Measurements from ENCODE around the gene KCTD16.
A peak's percentile ranks its signal among the peaks of the same experiment; 100 is the strongest.

Gene KCTD16

DNA sequence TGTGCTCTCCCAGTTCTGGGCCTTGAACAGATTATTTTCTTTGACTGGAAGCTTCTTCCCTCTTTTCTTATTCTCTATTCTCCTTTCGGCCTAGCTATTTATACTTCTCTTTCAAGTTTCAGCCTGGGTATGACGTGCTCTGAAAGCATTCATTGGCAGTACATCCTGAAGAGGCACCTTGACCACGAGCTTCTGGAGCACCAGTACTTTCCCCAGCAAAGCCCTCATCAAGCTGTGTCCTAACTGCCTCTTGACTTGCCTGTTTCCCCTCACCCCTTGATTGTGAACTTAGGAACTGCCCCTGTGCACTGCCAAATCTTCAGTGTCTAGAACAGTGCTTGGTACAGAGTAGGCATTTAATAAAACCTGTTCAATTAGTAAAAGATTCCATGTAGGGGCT is 154.9 kb downstream of the KCTD16 start:
- Histone ChIP-seq H3K27me3 (ENCODE audit: control insufficient read depth, insufficient read depth, low read length) (no peaks in the 10 kb centered on the region), H3K9me3 (ENCODE audit: control insufficient read depth, low read depth, low read length) (no peaks in the 10 kb centered on the region), H3K27ac (ENCODE audit: low read length) (no peak overlapping the region), H3K4me3 (ENCODE audit: low read length) (no peak overlapping the region), H3K9ac (ENCODE audit: low read length) (no peak overlapping the region), H3K36me3 (ENCODE audit: control insufficient read depth, low read depth, low read length) (no peaks in the 10 kb centered on the region), H3K4me1 (ENCODE audit: control insufficient read depth, low read depth, low read length) (no peaks in the 10 kb centered on the region)

DNA sequence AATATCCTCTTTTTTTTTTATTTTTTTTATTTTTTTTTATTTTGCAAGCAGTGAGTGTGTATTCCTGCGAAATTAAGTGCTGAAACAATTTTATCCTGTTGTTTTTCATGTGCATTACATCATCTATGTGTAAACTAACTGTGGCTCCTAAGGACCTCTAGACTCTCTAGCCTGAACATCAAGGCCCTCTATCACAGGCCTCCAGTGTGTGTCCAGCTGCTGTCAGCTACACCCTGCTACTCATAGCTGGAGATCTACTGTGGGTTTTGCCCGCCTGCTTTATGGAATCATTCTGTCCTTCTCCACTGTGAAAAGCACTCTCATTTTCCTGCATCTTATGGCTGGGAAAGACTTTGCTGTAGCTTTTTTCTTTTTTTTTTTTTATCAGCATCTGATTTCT is 157.8 kb downstream of the KCTD16 start:
- Histone ChIP-seq H3K4me1 (ENCODE audit: control insufficient read depth, low read depth, low read length) (no peaks in the 10 kb centered on the region), H3K27ac (ENCODE audit: low read length) (no peak overlapping the region)

DNA sequence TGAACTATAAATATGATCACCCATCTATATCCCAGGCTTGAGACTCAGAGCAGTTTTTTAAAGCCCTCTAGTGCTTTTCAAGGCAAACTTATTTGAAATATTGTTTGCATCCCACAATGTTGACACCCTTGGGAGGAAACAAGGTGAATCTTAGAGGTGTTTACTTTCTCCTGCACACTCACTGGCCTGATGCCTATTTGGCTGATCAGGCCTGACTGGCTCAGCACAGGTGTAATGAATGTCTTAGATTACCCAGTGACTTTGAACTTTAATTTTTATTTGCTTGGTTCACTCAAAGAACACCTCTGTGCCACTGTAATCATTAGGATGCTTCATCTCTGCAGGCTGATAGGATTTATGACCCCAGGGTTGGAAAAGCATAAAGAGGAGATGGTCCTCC is 158.3 kb downstream of the KCTD16 start:
- Histone ChIP-seq H3K27me3 (ENCODE audit: control insufficient read depth, insufficient read depth, low read length) (no peaks in the 10 kb centered on the region), H3K4me1 (ENCODE audit: control insufficient read depth, low read depth, low read length) (no peaks in the 10 kb centered on the region), H3K27ac (ENCODE audit: low read length) (no peak overlapping the region), H3K36me3 (ENCODE audit: control insufficient read depth, low read depth, low read length) (no peaks in the 10 kb centered on the region), H3K9ac (ENCODE audit: low read length) (no peak overlapping the region), H3K9me3 (ENCODE audit: control insufficient read depth, low read depth, low read length) (no peaks in the 10 kb centered on the region), H3K4me3 (ENCODE audit: low read length) (no peak overlapping the region)

More for the DNA sequence above, 157.8 kb downstream of the KCTD16 start:
- Histone ChIP-seq H3K9me3 (ENCODE audit: control insufficient read depth, low read depth, low read length) (no peaks in the 10 kb centered on the region), H3K9ac (ENCODE audit: low read length) (no peak overlapping the region), H3K36me3 (ENCODE audit: control insufficient read depth, low read depth, low read length) (no peaks in the 10 kb centered on the region), H3K27me3 (ENCODE audit: control insufficient read depth, insufficient read depth, low read length) (no peaks in the 10 kb centered on the region), H3K4me3 (ENCODE audit: low read length) (no peak overlapping the region)

DNA sequence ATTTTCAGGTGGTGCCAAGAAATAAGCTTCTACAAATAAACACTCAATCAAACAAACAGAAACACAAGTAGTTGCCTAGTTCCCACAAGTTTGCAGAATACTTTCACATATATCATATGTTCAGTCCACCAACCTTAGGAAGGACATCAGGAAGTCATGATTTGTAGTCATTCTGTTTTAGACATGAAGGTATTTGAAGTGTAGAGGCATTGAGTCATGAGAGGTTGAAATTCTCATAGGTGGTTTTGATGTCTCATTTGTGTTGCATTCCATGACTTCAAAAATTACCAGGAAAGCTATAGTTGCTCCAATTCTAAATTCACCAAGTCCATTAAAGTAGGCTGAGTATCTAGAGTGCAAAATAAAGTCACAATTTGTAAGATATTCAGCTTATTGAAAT is 159.0 kb downstream of the KCTD16 start:
- no peaks in the 10 kb centered on the region for H3K27me3 ChIP-seq (ENCODE audit: control insufficient read depth, insufficient read depth, low read length)
- no peak overlapping the region for H3K9ac ChIP-seq (ENCODE audit: low read length)
- H3K36me3 ChIP-seq (ENCODE audit: control insufficient read depth, low read depth, low read length), result no peaks in the 10 kb centered on the region
- H3K4me3 ChIP-seq (ENCODE audit: low read length), result no peak overlapping the region
- no peak overlapping the region for H3K27ac ChIP-seq (ENCODE audit: low read length)
- H3K4me1 ChIP-seq (ENCODE audit: control insufficient read depth, low read depth, low read length), result no peaks in the 10 kb centered on the region
- no peaks in the 10 kb centered on the region for H3K9me3 ChIP-seq (ENCODE audit: control insufficient read depth, low read depth, low read length)

DNA sequence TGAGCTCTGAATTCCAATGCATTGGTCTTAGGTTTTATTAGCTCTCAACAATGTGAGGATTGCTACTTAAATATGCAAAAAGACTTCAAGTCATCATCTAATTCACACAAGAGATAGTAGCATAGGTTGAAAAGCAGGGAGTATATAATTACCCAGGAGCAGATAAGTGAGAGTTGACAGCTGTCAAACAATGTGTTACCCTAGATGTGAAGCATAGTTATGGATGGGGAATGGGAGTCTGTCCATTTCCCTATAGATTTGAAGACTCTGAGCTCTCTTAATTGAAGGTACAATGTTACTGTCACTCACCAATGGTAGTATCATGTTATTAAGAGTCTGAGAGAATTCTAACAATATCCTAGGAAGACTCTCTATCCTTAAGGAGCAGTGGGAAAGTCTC is 160.7 kb downstream of the KCTD16 start:
- H3K4me3 ChIP-seq (ENCODE audit: low read length), result no peak overlapping the region
- H3K9ac ChIP-seq (ENCODE audit: low read length), result no peak overlapping the region
- no peak overlapping the region for H3K27ac ChIP-seq (ENCODE audit: low read length)
- H3K27me3 ChIP-seq (ENCODE audit: control insufficient read depth, insufficient read depth, low read length), result no peaks in the 10 kb centered on the region
- no peaks in the 10 kb centered on the region for H3K9me3 ChIP-seq (ENCODE audit: control insufficient read depth, low read depth, low read length)
- no peaks in the 10 kb centered on the region for H3K36me3 ChIP-seq (ENCODE audit: control insufficient read depth, low read depth, low read length)
- H3K4me1 ChIP-seq (ENCODE audit: control insufficient read depth, low read depth, low read length), result no peaks in the 10 kb centered on the region

DNA sequence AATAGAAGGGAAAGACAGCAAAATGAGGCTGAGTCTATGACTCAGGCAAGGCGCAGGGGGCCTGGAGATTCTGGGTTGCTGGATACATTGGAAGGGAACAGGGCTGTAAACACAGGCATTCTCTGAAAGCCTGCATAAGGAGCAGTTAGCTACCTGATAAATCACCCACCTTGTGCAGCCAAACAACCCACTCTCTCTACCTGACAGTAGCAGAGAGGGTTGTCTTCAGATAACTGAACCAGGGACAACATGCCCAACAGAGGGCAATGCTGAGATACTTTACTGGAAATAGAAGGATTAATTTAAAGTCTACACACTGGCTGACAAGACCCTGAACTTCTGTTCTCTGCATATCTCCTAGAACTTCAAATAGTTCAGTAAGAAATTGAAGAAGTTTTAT is 161.6 kb downstream of the KCTD16 start:
- no peak overlapping the region for H3K27ac ChIP-seq (ENCODE audit: low read length)
- no peak overlapping the region for H3K9ac ChIP-seq (ENCODE audit: low read length)
- no peaks in the 10 kb centered on the region for H3K4me1 ChIP-seq (ENCODE audit: control insufficient read depth, low read depth, low read length)
- no peaks in the 10 kb centered on the region for H3K27me3 ChIP-seq (ENCODE audit: control insufficient read depth, insufficient read depth, low read length)
- no peaks in the 10 kb centered on the region for H3K9me3 ChIP-seq (ENCODE audit: control insufficient read depth, low read depth, low read length)
- no peak overlapping the region for H3K4me3 ChIP-seq (ENCODE audit: low read length)
- no peaks in the 10 kb centered on the region for H3K36me3 ChIP-seq (ENCODE audit: control insufficient read depth, low read depth, low read length)

DNA sequence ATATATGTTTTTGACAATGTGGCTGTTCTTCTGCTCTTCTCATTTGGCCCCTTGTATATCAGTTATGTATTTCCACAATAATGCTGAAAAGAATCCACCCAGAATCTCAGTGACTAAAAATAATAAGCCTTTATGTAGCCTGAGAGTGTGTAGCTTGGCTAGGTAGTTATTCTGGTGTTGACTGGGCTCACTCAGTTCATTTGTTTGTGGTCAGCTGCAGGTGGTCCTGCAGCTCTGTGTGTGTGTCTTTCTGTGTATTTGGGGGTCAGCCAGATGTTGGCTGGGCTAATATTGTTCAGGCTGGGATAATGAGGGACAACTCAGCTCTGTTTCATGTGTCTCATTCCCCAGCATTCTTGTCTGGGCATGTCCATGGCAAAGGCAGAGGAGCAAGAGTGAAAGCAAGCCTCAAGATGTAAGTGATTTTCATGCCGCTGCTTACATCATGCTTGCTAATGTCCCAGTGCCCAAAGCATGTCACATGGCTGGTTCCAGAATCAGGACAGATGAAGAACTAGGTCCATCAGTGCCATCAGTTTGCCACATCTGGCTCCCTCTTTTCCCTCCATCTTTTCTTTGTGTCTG is 162.8 kb downstream of the KCTD16 start:
- H3K4me3 ChIP-seq (ENCODE audit: low read length), result no peak overlapping the region
- no peaks in the 10 kb centered on the region for H3K27me3 ChIP-seq (ENCODE audit: control insufficient read depth, insufficient read depth, low read length)
- H3K9ac ChIP-seq (ENCODE audit: low read length), result no peak overlapping the region
- no peaks in the 10 kb centered on the region for H3K9me3 ChIP-seq (ENCODE audit: control insufficient read depth, low read depth, low read length)
- no peaks in the 10 kb centered on the region for H3K4me1 ChIP-seq (ENCODE audit: control insufficient read depth, low read depth, low read length)
- H3K36me3 ChIP-seq (ENCODE audit: control insufficient read depth, low read depth, low read length), result no peaks in the 10 kb centered on the region
- H3K27ac ChIP-seq (ENCODE audit: low read length), result no peak overlapping the region

DNA sequence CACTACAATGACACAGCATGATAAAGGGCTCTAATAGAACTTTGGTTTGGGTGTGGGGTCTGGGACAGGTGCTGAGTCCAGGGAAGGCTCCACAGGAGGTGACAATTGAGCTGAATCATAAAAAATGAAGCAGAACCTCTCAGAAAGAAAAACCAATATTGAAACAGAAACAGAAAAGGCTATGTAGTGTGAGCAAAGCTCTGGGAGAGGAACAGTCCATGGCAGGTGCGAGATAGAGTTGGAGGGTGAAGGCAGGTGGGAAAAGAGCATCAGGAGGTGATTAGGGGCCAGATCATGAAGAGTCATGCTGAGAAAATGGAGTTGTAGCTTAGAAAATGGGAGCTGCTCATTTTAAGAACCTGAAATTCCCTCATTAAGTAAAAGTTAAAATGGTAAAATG is 164.9 kb downstream of the KCTD16 start:
- H3K9ac ChIP-seq (ENCODE audit: low read length), result no peak overlapping the region
- no peaks in the 10 kb centered on the region for H3K36me3 ChIP-seq (ENCODE audit: control insufficient read depth, low read depth, low read length)
- no peak overlapping the region for H3K4me3 ChIP-seq (ENCODE audit: low read length)
- no peak overlapping the region for H3K27ac ChIP-seq (ENCODE audit: low read length)
- H3K9me3 ChIP-seq (ENCODE audit: control insufficient read depth, low read depth, low read length), result no peaks in the 10 kb centered on the region
- H3K27me3 ChIP-seq (ENCODE audit: control insufficient read depth, insufficient read depth, low read length), result no peaks in the 10 kb centered on the region
- H3K4me1 ChIP-seq (ENCODE audit: control insufficient read depth, low read depth, low read length), result no peaks in the 10 kb centered on the region

DNA sequence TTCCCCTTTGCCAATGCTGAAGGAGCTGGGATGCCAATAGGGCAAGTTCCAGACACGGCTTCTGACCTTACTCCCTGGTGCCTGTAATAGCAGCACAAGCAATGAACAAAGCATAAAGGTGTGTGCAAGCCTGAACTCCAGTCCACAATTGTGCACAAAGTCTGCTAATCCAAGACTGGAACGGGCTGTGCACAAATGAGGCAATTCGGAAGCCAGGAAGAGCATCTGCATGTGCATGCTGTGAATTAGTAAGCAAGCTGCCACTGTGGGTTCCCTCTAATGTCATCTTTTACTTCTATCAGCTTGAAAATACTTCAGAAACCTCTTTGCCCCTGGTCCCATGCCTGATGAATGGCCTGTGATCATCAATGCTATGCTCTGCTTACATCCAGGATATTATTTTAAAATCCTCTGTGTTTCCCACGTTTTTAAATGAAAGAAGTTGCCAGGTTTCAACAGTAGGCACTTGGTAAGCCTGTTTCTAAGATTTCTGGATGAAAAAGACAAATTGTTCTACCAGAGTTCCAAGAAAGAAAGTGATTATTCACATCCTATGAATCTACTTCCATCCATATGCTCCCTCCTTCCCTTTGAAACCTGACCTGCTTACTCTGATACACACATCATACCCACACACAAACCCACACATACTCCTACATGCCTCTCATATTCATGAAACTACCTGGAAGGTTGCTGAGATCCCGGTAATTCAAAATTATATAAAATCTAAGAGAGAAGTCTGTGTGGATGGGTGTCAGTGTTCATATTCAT is 165.7 kb downstream of the KCTD16 start:
- Histone ChIP-seq H3K4me3 (ENCODE audit: low read length) (no peak overlapping the region), H3K9ac (ENCODE audit: low read length) (no peak overlapping the region), H3K27me3 (ENCODE audit: control insufficient read depth, insufficient read depth, low read length) (no peaks in the 10 kb centered on the region), H3K27ac (ENCODE audit: low read length) (no peak overlapping the region), H3K9me3 (ENCODE audit: control insufficient read depth, low read depth, low read length) (no peaks in the 10 kb centered on the region), H3K4me1 (ENCODE audit: control insufficient read depth, low read depth, low read length) (no peaks in the 10 kb centered on the region), H3K36me3 (ENCODE audit: control insufficient read depth, low read depth, low read length) (no peaks in the 10 kb centered on the region)

DNA sequence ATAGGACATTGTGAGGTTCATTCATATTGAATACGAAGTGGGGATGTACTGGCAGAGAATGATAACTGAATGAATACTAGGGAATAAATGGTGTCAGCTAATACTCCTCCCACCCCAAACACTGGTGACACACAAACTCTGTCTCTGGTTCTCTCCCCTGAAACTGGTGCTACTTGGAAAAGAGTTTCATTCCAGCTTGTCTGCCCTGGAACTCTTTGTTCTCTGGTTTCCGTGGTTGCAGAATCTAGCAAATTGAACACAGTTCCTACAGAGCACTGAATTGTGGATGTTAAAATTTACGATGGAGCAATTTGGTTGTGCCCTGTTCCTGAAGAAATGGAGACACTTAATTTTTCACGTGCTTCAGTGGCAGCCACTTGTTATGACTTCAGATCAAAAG is 181.7 kb downstream of the KCTD16 start:
- H3K4me1 ChIP-seq (ENCODE audit: control insufficient read depth, low read depth, low read length), result peaks cover 19% of the 10 kb centered on the region

DNA sequence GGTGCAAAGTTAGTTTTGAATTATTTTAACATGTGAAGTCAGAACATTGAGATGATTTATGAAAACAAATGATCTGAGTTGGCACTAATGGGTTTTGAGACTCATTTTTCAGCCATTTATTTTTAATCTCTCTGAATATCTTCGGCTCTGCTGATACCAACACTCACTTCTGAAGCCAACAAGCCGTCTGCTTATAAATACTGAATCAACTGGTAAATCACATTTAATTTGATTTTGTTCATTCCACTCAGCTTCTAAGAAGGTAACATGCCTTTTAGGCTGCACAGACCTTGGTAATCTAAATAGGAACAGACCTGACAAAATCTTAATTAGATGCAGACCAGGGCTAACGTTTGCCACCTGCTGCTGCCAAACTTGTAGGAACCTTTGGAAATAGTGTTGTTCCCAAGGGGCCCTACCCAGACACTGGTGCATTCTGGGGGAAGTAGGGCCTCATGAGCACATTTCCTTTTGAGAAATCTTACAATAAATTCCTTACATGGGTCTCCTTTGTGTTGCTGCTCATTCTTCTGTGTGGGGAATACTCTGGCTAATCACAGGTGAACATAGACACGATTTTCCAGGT is 182.2 kb downstream of the KCTD16 start:
- Histone ChIP-seq H3K4me3 (ENCODE audit: low read length) (no peak overlapping the region), H3K9me3 (ENCODE audit: control insufficient read depth, low read depth, low read length) (no peaks in the 10 kb centered on the region), H3K27me3 (ENCODE audit: control insufficient read depth, insufficient read depth, low read length) (peaks cover 70% of the 10 kb centered on the region), H3K9ac (ENCODE audit: low read length) (no peak overlapping the region), H3K36me3 (ENCODE audit: control insufficient read depth, low read depth, low read length) (no peaks in the 10 kb centered on the region), H3K27ac (ENCODE audit: low read length) (no peak overlapping the region), H3K4me1 (ENCODE audit: control insufficient read depth, low read depth, low read length) (peaks cover 20% of the 10 kb centered on the region)

More for the DNA sequence above, 181.7 kb downstream of the KCTD16 start:
- Histone ChIP-seq H3K9me3 (ENCODE audit: control insufficient read depth, low read depth, low read length) (no peaks in the 10 kb centered on the region), H3K27ac (ENCODE audit: low read length) (no peak overlapping the region), H3K4me3 (ENCODE audit: low read length) (no peak overlapping the region), H3K9ac (ENCODE audit: low read length) (no peak overlapping the region), H3K36me3 (ENCODE audit: control insufficient read depth, low read depth, low read length) (no peaks in the 10 kb centered on the region), H3K27me3 (ENCODE audit: control insufficient read depth, insufficient read depth, low read length) (peaks cover 65% of the 10 kb centered on the region)

DNA sequence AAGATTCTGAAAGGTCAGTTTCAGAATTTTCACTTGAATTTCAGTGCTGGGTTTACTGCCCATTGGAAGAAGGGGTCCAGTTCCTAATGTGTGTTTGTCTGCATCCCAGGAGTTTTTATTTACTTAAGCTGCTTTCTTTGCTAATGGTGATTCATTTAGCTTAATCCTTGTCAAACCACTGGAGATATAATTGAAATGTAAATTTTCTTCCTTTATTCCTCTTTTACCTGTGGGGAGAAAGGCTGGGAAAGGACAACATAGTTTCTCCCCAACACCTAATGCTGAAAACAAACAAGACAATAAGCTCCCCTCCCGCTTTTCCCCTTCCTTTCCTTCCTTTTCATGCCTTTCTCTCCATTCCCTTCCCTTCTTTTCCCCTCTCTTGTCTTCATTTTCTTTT is 185.8 kb downstream of the KCTD16 start:
- H3K9ac ChIP-seq (ENCODE audit: low read length), result no peak overlapping the region
- H3K4me1 ChIP-seq (ENCODE audit: control insufficient read depth, low read depth, low read length), result peaks cover 20% of the 10 kb centered on the region
- no peaks in the 10 kb centered on the region for H3K9me3 ChIP-seq (ENCODE audit: control insufficient read depth, low read depth, low read length)
- H3K27ac ChIP-seq (ENCODE audit: low read length), result no peak overlapping the region
- H3K4me3 ChIP-seq (ENCODE audit: low read length), result peak overlapping the region; percentile 8
- no peaks in the 10 kb centered on the region for H3K36me3 ChIP-seq (ENCODE audit: control insufficient read depth, low read depth, low read length)
- peaks cover 94% of the 10 kb centered on the region for H3K27me3 ChIP-seq (ENCODE audit: control insufficient read depth, insufficient read depth, low read length)
